Fibroblast of lung (primary cell): ENCODE measurements around the gene PPP2R1B. TPM values are rescaled to one million over a fixed set of nuclear protein-coding genes. Genes with fewer than 3 reads are reported as not detected.

Source experiments
- DNase-seq, 2 donors: peaks; one replicate each; pipeline versions ENCODE4 v3.0.0 to v3.0.0-alpha.2; 2010; ENCODE audit warnings: low read depth in 2 of 2
- H2AFZ ChIP-seq: 2 replicates; pipeline ENCODE4 v1.5.1; 2012; ENCODE audit warnings: low read length, control low read depth, inconsistent platforms
- H3K27ac ChIP-seq: 2 replicates; pipeline ENCODE4 v1.5.1; 2011; ENCODE audit warnings: low read length, control low read depth; ENCODE audit not compliant: insufficient read depth
- H3K27me3 ChIP-seq: 2 replicates; pipeline ENCODE4 v1.5.1; 2011; ENCODE audit warnings: mild to moderate bottlenecking, low read length; ENCODE audit not compliant: control insufficient read depth, insufficient read depth
- H3K36me3 ChIP-seq: 2 replicates; pipeline ENCODE4 v1.5.1; 2011; ENCODE audit warnings: low read length; ENCODE audit not compliant: control insufficient read depth, insufficient read depth
- H3K4me1 ChIP-seq: 2 replicates; pipeline ENCODE4 v1.5.1; 2011; ENCODE audit warnings: low read length; ENCODE audit not compliant: control insufficient read depth, insufficient read depth; ENCODE audit errors: extremely low read depth
- H3K4me2 ChIP-seq: 2 replicates; pipeline ENCODE4 v1.5.1; 2011; ENCODE audit warnings: low read length, control low read depth; ENCODE audit not compliant: insufficient read depth; ENCODE audit errors: extremely low read depth
- H3K4me3 ChIP-seq, 4 experiments: fragments of 200-600 bp in 1 of 4; sonication (generic) in 1 of 4; replicated peaks in 1 of 4; 2 replicates each; pipeline ENCODE4 v1.5.1; 2011 to 2016; ENCODE audit warnings: low read length in 4 of 4, low read depth in 3 of 4, mild to moderate bottlenecking in 3 of 4, control low read depth in 2 of 4, inconsistent platforms in 1 of 4, mixed read lengths in 1 of 4; ENCODE audit not compliant: insufficient read depth in 1 of 4; ENCODE audit errors: control extremely low read depth in 1 of 4
- H3K79me2 ChIP-seq: 2 replicates; pipeline ENCODE4 v1.5.1; 2012; ENCODE audit warnings: mild to moderate bottlenecking, low read length, inconsistent platforms; ENCODE audit not compliant: control insufficient read depth, insufficient read depth
- H3K9ac ChIP-seq: 2 replicates; pipeline ENCODE4 v1.5.1; 2011; ENCODE audit warnings: mild to moderate bottlenecking, low read length, control low read depth; ENCODE audit not compliant: insufficient read depth
- H3K9me3 ChIP-seq: 2 replicates; pipeline ENCODE4 v1.5.1; 2012; ENCODE audit warnings: low read depth, low read length; ENCODE audit not compliant: control insufficient read depth, insufficient read depth
- H4K20me1 ChIP-seq: 2 replicates; pipeline ENCODE4 v1.5.1; 2011; ENCODE audit warnings: low read length; ENCODE audit not compliant: control insufficient read depth, insufficient read depth; ENCODE audit errors: extremely low read depth
- CTCF ChIP-seq, 2 donors: IDR thresholded peaks in 1 of 2; conservative IDR thresholded peaks in 1 of 2; 1 replicate in 1 of 2; 2 replicates in 1 of 2; pipeline ENCODE4 v1.5.1; 2011 to 2012; ENCODE audit warnings: low read length in 2 of 2, control low read depth in 1 of 2, inconsistent platforms in 1 of 2, low read depth in 1 of 2, mild to moderate bottlenecking in 1 of 2
- EZH2 ChIP-seq: IDR thresholded peaks from 2 replicates; pipeline ENCODE4 v1.5.1; 2012; ENCODE audit warnings: low read length, control low read depth, mild to moderate bottlenecking; ENCODE audit errors: missing control alignments
- polyA plus RNA-seq, 2 donors: library from polyadenylated mRNA; depleted of rRNA in 1 of 2; stranded (reverse) in 1 of 2; unstranded in 1 of 2; fragments of >200 nt; gene quantifications; 2 replicates each; pipeline ENCODE4 v1.2.1, GENCODE V29; 2011 to 2012; ENCODE audit warnings: missing spikeins in 1 of 2
- total RNA-seq: library from RNA; depleted of rRNA; stranded (reverse); fragments of >200 nt; gene quantifications from 2 replicates; pipeline ENCODE4 v1.2.1, GENCODE V29; 2014

PPP2R1B gene
- total and polyA plus RNA-seq, 2 donors (not counting 1 experiment from before 2014, with no cell fraction given): 40.3 to 43.1 TPM

DNA sequence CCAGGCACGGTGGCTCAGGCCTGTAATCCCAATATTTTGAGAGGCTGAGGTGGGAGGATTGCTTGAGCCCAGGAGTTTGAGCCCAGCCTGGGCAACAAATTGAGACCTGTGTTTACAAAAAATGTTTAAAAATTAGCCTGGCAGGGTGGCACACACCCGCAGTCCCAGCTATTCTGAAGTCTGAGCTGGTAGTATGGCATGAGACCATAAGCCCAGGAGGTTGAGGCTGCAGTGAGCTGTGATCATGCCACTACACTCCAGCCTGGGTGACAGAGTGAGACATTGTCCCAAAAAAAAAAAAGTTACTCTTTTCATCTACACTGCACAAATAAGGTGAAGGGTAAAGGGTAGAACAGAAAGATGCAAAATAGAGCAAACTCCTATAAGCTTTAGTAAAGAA lies 22.3 kb upstream of the PPP2R1B start:
- Histone ChIP-seq H4K20me1 (no peaks in the 10 kb centered on the region), H3K9me3 (no peaks in the 10 kb centered on the region), H3K4me3 (no peak overlapping the region), H3K4me1 (no peaks in the 10 kb centered on the region), H3K36me3 (peaks cover 3% of the 10 kb centered on the region), H3K27me3 (no peaks in the 10 kb centered on the region), H3K79me2 (no peaks in the 10 kb centered on the region), H3K27ac (no peak overlapping the region), H3K9ac (no peak overlapping the region), H3K4me2 (no peak overlapping the region), H2AFZ (no peak overlapping the region)
- TF ChIP-seq CTCF (conservative IDR thresholded peaks at IDR 0.05 in 1 of 2, IDR thresholded peaks at IDR 0.05 in 1 of 2; ENCODE audit: low read depth in 1 of 2, low read length in 2 of 2) (no peak), EZH2 (no peak)
- no peak for DNase-seq

GRCh38 chr11:111788051-111788450 lies 21.9 kb upstream of the PPP2R1B start:
- no peak overlapping the region for H3K4me3 ChIP-seq
- DNase-seq: no peak
- H2AFZ ChIP-seq: no peak overlapping the region
- no peak overlapping the region for H3K9ac ChIP-seq
- H3K9me3 ChIP-seq: no peaks in the 10 kb centered on the region
- H3K36me3 ChIP-seq: peaks cover 3% of the 10 kb centered on the region
- H3K79me2 ChIP-seq: no peaks in the 10 kb centered on the region
- no peak overlapping the region for H3K4me2 ChIP-seq
- no peaks in the 10 kb centered on the region for H3K4me1 ChIP-seq
- H3K27ac ChIP-seq: no peak overlapping the region
- no peaks in the 10 kb centered on the region for H4K20me1 ChIP-seq
- H3K27me3 ChIP-seq: no peaks in the 10 kb centered on the region
- TF ChIP-seq CTCF (conservative IDR thresholded peaks at IDR 0.05 in 1 of 2, IDR thresholded peaks at IDR 0.05 in 1 of 2; ENCODE audit: low read depth in 1 of 2, low read length in 2 of 2): no peak
- TF ChIP-seq EZH2: no peak

DNA sequence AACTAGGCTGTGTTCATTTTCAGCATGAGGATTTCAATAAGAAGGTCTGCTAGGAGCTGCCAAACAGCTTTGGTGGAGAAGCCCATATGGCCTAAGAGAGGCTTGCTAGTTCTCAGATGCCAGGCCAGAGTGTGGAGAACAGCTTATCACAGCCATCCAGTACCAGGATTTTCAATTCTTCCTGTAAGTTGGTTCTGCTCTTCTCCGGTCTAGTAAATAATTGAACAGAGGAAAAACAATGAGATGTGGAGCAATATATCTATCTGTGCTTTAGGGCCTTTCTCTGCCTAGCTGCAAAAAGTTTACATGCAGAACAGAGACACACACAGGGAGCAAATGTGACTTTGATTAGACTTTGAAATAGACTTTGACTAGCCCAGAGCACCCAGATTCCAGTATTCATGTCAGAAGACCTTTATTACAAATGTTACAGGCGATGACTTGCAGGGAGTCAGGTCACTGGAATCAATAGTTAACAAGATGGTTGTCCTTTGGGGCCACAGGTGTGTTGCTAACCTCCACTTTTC lies 19.8 kb upstream of the PPP2R1B start:
- DNase-seq: no peak
- no peak overlapping the region for H3K4me3 ChIP-seq
- no peaks in the 10 kb centered on the region for H3K9me3 ChIP-seq
- no peaks in the 10 kb centered on the region for H3K27me3 ChIP-seq
- no peak overlapping the region for H3K27ac ChIP-seq
- H4K20me1 ChIP-seq: no peaks in the 10 kb centered on the region
- TF ChIP-seq EZH2: no peak
- no peak for TF ChIP-seq CTCF (conservative IDR thresholded peaks at IDR 0.05 in 1 of 2, IDR thresholded peaks at IDR 0.05 in 1 of 2; ENCODE audit: low read depth in 1 of 2, low read length in 2 of 2)
- H3K4me1 ChIP-seq: no peaks in the 10 kb centered on the region
- no peak overlapping the region for H3K4me2 ChIP-seq
- no peak overlapping the region for H2AFZ ChIP-seq
- no peaks in the 10 kb centered on the region for H3K36me3 ChIP-seq
- no peak overlapping the region for H3K9ac ChIP-seq
- no peaks in the 10 kb centered on the region for H3K79me2 ChIP-seq
